WTC11 (cell line): ENCODE measurements around the gene RUFY3. TPM values are rescaled to one million over a fixed set of nuclear protein-coding genes. Genes with fewer than 3 reads are reported as not detected.

Experiments
- ATAC-seq: fragments of 200-7000 bp; cut with Tn5 transposase; 2 replicates; pipeline ENCODE4 v1.10.0; 2021; ENCODE audit warnings: mild to moderate bottlenecking, moderate library complexity
- CTCF ChIA-PET: fragments of 300-600 bp; sonication (Branson Sonifier 250); formaldehyde crosslinking; loops from one replicate; lab custom pipeline; 2021; ENCODE audit warnings: antibody characterized with exemption; lab: Charles Lee
- POLR2A ChIA-PET: fragments of 350-600 bp; sonication (Branson Sonifier 250); formaldehyde crosslinking; loops from one replicate; lab custom pipeline; 2021; ENCODE audit warnings: antibody characterized with exemption; lab: Charles Lee
- DNase-seq: peaks from one replicate; pipeline ENCODE4 v3.0.0; 2021; ENCODE audit warnings: low spot score
- H3K27ac Mint-ChIP-seq: 2 replicates; pipeline ENCODE4 v1.8.0; 2021; ENCODE audit warnings: mixed read lengths
- H3K27me3 Mint-ChIP-seq: 2 replicates; pipeline ENCODE4 v1.8.0; 2021; ENCODE audit warnings: low read depth, mild to moderate bottlenecking, moderate library complexity, mixed read lengths
- H3K36me3 Mint-ChIP-seq: 2 replicates; pipeline ENCODE4 v1.8.0; 2021; ENCODE audit warnings: mixed read lengths
- H3K4me1 Mint-ChIP-seq: 2 replicates; pipeline ENCODE4 v1.8.0; 2022; ENCODE audit warnings: mixed read lengths
- H3K4me3 Mint-ChIP-seq: 2 replicates; pipeline ENCODE4 v1.8.0; 2021; ENCODE audit warnings: mild to moderate bottlenecking, moderate library complexity, mixed read lengths
- H3K9me3 Mint-ChIP-seq: 2 replicates; pipeline ENCODE4 v1.8.0; 2021; ENCODE audit warnings: mixed read lengths
- ATF2 ChIP-seq: sonication (generic); formaldehyde crosslinking; IDR thresholded peaks from 2 replicates; pipeline ENCODE4 v1.8.1; 2022; ENCODE audit warnings: low read depth, missing genetic modification reagents, borderline replicate concordance
- ELF4 ChIP-seq: sonication (generic); formaldehyde crosslinking; IDR thresholded peaks from 2 replicates; pipeline ENCODE4 v1.8.1; 2022; ENCODE audit warnings: low read depth, mild to moderate bottlenecking, moderate library complexity, missing genetic modification reagents
- ESRRA ChIP-seq: sonication (generic); formaldehyde crosslinking; IDR thresholded peaks from 2 replicates; pipeline ENCODE4 v1.8.1; 2022; ENCODE audit warnings: mild to moderate bottlenecking, missing genetic modification reagents, borderline replicate concordance
- FOXK1 ChIP-seq: sonication (generic); formaldehyde crosslinking; IDR thresholded peaks from 2 replicates; pipeline ENCODE4 v1.8.0; 2022; ENCODE audit warnings: mild to moderate bottlenecking, moderate library complexity, missing genetic modification reagents
- IRF2 ChIP-seq: sonication (generic); formaldehyde crosslinking; IDR thresholded peaks from 2 replicates; pipeline ENCODE4 v1.8.0; 2022; ENCODE audit warnings: low read depth, missing genetic modification reagents, borderline replicate concordance
- JAZF1 ChIP-seq: fragments of 250-450 bp; sonication (Bioruptor Pico); IDR thresholded peaks from 2 replicates; pipeline ENCODE4 v1.9.0; 2021; ENCODE audit warnings: moderate library complexity, mild to moderate bottlenecking, inconsistent platforms
- MYBL2 ChIP-seq: sonication (generic); formaldehyde crosslinking; IDR thresholded peaks from 2 replicates; pipeline ENCODE4 v1.8.1; 2023; ENCODE audit warnings: mild to moderate bottlenecking, moderate library complexity, missing genetic modification reagents
- NFE2L1 ChIP-seq: sonication (generic); formaldehyde crosslinking; IDR thresholded peaks from 2 replicates; pipeline ENCODE4 v1.8.1; 2023; ENCODE audit warnings: missing genetic modification reagents
- NFYB ChIP-seq: sonication (generic); formaldehyde crosslinking; conservative IDR thresholded peaks from 2 replicates; pipeline ENCODE4 v1.8.0; 2022; ENCODE audit warnings: low read depth, missing genetic modification reagents
- PRRX2 ChIP-seq: fragments of 250-450 bp; sonication (Bioruptor Pico); IDR thresholded peaks from 2 replicates; pipeline ENCODE4 v1.8.0; 2021; ENCODE audit warnings: mild to moderate bottlenecking
- SMAD3 ChIP-seq: sonication (generic); formaldehyde crosslinking; IDR thresholded peaks from 2 replicates; pipeline ENCODE4 v1.8.0; 2022; ENCODE audit warnings: missing genetic modification reagents, mild to moderate bottlenecking, borderline replicate concordance
- SMAD4 ChIP-seq: sonication (generic); formaldehyde crosslinking; IDR thresholded peaks from 2 replicates; pipeline ENCODE4 v1.8.0; 2022; ENCODE audit warnings: mild to moderate bottlenecking, missing genetic modification reagents
- ZNF317 ChIP-seq: sonication (generic); formaldehyde crosslinking; IDR thresholded peaks from 2 replicates; pipeline ENCODE4 v1.8.1; 2023; ENCODE audit warnings: low read depth, mild to moderate bottlenecking, moderate library complexity, missing genetic modification reagents, borderline replicate concordance
- total RNA-seq: library from RNA; stranded (reverse); gene quantifications from 3 replicates; pipeline ENCODE4 v1.2.3, GENCODE V29; 2021
- TF ChIP-seq, protein P1 (sequence below): sonication (generic); formaldehyde crosslinking; IDR thresholded peaks from 2 replicates; pipeline ENCODE4 v1.8.1; 2022; ENCODE audit warnings: mild to moderate bottlenecking, missing genetic modification reagents, moderate library complexity, borderline replicate concordance
- TF ChIP-seq, protein P2 (sequence below): sonication (generic); formaldehyde crosslinking; IDR thresholded peaks from 2 replicates; pipeline ENCODE4 v1.8.1; 2022; ENCODE audit warnings: low read depth, mild to moderate bottlenecking, moderate library complexity, missing genetic modification reagents, borderline replicate concordance
- TF ChIP-seq, protein P3 (sequence below): sonication (generic); formaldehyde crosslinking; IDR thresholded peaks from 2 replicates; pipeline ENCODE4 v1.8.1; 2023; ENCODE audit warnings: mild to moderate bottlenecking, missing genetic modification reagents
- TF ChIP-seq, protein P4 (sequence below): fragments of 250-450 bp; sonication (Bioruptor Pico); IDR thresholded peaks from 2 replicates; pipeline ENCODE4 v2.1.2; 2022; ENCODE audit warnings: mild to moderate bottlenecking, moderate library complexity
- TF ChIP-seq, protein P5 (sequence below): sonication (generic); formaldehyde crosslinking; IDR thresholded peaks from 2 replicates; pipeline ENCODE4 v1.8.1; 2023; ENCODE audit warnings: mild to moderate bottlenecking, missing genetic modification reagents

RUFY3 gene
- total RNA-seq, 1 experiment from 2014 or later, result 49.0 TPM

GRCh38 chr4:70759627-70760026, 37.9 kb downstream of the RUFY3 start (continued):
- TF ChIP-seq ZNF317 (CRISPR knock-in tag) (no peak), SMAD3 (CRISPR knock-in tag) (no peak)

DNA sequence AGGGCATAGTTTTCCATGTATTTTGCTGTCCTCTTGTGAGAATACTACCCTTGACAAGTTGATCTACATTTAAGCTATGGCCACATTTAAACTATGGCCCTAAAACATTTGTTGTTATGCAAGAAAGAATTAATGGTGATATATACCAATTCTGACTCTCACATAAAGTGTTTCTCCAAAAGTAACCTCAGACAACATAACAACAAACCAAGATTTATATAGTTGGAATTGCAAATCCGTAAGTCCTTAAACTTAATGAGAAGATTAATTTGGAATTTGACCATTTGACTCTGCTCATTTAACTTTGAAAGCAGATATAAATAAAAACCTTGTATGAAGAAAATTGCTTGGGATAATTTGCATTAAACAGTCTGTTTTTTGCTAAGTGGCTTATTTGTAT, 38.9 kb downstream of the RUFY3 start:
- H3K4me3 Mint-ChIP-seq, result no peak overlapping the region
- no peaks in the 10 kb centered on the region for H3K27me3 Mint-ChIP-seq
- peaks cover 4% of the 10 kb centered on the region; the same call in 1 of the 2 replicates for H3K9me3 Mint-ChIP-seq
- H3K27ac Mint-ChIP-seq, result no peak overlapping the region
- peaks cover 11% of the 10 kb centered on the region; the same call in 1 of the 2 replicates for H3K36me3 Mint-ChIP-seq
- ChIA-PET CTCF (no interaction called here), POLR2A (no interaction called here)
- DNase-seq (no peak), ATAC-seq (no peak)
- TF ChIP-seq NFE2L1 (CRISPR knock-in tag), result no peak
- TF ChIP-seq ESRRA (CRISPR knock-in tag), result no peak
- no peak for TF ChIP-seq PRRX2 (CRISPR knock-in tag)
- TF ChIP-seq, protein P1, sequence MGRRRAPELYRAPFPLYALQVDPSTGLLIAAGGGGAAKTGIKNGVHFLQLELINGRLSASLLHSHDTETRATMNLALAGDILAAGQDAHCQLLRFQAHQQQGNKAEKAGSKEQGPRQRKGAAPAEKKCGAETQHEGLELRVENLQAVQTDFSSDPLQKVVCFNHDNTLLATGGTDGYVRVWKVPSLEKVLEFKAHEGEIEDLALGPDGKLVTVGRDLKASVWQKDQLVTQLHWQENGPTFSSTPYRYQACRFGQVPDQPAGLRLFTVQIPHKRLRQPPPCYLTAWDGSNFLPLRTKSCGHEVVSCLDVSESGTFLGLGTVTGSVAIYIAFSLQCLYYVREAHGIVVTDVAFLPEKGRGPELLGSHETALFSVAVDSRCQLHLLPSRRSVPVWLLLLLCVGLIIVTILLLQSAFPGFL, result no peak
- TF ChIP-seq SMAD4 (CRISPR knock-in tag), result no peak
- TF ChIP-seq NFYB (CRISPR knock-in tag), result no peak
- TF ChIP-seq, protein P2, sequence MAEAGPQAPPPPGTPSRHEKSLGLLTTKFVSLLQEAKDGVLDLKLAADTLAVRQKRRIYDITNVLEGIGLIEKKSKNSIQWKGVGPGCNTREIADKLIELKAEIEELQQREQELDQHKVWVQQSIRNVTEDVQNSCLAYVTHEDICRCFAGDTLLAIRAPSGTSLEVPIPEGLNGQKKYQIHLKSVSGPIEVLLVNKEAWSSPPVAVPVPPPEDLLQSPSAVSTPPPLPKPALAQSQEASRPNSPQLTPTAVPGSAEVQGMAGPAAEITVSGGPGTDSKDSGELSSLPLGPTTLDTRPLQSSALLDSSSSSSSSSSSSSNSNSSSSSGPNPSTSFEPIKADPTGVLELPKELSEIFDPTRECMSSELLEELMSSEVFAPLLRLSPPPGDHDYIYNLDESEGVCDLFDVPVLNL (CRISPR knock-in tag), result no peak
- TF ChIP-seq MYBL2, result no peak
- no peak for TF ChIP-seq JAZF1
- TF ChIP-seq, protein P3, sequence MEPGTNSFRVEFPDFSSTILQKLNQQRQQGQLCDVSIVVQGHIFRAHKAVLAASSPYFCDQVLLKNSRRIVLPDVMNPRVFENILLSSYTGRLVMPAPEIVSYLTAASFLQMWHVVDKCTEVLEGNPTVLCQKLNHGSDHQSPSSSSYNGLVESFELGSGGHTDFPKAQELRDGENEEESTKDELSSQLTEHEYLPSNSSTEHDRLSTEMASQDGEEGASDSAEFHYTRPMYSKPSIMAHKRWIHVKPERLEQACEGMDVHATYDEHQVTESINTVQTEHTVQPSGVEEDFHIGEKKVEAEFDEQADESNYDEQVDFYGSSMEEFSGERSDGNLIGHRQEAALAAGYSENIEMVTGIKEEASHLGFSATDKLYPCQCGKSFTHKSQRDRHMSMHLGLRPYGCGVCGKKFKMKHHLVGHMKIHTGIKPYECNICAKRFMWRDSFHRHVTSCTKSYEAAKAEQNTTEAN (CRISPR knock-in tag), result no peak
- TF ChIP-seq, protein P4, sequence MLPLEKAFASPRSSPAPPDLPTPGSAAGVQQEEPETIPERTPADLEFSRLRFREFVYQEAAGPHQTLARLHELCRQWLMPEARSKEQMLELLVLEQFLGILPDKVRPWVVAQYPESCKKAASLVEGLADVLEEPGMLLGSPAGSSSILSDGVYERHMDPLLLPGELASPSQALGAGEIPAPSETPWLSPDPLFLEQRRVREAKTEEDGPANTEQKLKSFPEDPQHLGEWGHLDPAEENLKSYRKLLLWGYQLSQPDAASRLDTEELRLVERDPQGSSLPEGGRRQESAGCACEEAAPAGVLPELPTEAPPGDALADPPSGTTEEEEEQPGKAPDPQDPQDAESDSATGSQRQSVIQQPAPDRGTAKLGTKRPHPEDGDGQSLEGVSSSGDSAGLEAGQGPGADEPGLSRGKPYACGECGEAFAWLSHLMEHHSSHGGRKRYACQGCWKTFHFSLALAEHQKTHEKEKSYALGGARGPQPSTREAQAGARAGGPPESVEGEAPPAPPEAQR (CRISPR knock-in tag), result no peak
- TF ChIP-seq, protein P5, sequence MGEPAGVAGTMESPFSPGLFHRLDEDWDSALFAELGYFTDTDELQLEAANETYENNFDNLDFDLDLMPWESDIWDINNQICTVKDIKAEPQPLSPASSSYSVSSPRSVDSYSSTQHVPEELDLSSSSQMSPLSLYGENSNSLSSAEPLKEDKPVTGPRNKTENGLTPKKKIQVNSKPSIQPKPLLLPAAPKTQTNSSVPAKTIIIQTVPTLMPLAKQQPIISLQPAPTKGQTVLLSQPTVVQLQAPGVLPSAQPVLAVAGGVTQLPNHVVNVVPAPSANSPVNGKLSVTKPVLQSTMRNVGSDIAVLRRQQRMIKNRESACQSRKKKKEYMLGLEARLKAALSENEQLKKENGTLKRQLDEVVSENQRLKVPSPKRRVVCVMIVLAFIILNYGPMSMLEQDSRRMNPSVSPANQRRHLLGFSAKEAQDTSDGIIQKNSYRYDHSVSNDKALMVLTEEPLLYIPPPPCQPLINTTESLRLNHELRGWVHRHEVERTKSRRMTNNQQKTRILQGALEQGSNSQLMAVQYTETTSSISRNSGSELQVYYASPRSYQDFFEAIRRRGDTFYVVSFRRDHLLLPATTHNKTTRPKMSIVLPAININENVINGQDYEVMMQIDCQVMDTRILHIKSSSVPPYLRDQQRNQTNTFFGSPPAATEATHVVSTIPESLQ (CRISPR knock-in tag), result no peak
- no peak for TF ChIP-seq ELF4 (CRISPR knock-in tag)
- no peak for TF ChIP-seq ZNF317 (CRISPR knock-in tag)
- no peaks in the 10 kb centered on the region for H3K4me1 Mint-ChIP-seq

DNA sequence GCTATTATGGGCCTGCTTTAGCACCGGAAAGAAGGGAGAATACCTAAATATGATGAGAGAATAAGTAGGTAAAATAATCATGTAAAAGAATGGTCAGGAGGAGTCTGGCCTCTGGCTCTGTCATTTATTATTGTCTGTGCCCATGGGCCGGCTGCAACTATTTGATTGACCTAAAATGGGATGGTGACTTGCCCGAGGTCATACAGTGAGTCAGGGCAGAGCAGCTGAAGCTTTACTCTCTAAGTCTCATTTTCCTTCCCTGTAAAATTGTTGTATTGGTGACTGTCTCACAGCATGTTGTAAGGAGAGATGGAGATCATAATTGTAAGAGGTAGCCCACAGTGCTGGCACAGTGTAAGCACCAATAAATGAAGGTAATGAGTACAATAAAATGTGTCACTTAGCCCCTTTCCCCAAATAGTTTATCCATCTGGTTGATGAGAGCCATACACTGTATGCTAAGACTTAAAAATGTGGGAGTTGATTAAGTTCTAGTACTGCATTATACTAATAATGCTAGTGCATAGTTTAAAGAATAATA, 39.6 kb downstream of the RUFY3 start:
- Mint-ChIP-seq H3K4me3 (no peak overlapping the region), H3K9me3 (no peaks in the 10 kb centered on the region), H3K4me1 (no peaks in the 10 kb centered on the region), H3K27ac (no peak overlapping the region), H3K27me3 (no peaks in the 10 kb centered on the region), H3K36me3 (peaks cover 11% of the 10 kb centered on the region; the same call in 1 of the 2 replicates)
- TF ChIP-seq ATF2 (CRISPR knock-in tag) (no peak), IRF2 (CRISPR knock-in tag) (no peak), FOXK1 (no peak)
- POLR2A ChIA-PET, result no interaction called here
- DNase-seq (no peak), ATAC-seq (no peak)
- CTCF ChIA-PET, result no interaction called here
